ENCODE results near the gene PGM3.

DNA sequence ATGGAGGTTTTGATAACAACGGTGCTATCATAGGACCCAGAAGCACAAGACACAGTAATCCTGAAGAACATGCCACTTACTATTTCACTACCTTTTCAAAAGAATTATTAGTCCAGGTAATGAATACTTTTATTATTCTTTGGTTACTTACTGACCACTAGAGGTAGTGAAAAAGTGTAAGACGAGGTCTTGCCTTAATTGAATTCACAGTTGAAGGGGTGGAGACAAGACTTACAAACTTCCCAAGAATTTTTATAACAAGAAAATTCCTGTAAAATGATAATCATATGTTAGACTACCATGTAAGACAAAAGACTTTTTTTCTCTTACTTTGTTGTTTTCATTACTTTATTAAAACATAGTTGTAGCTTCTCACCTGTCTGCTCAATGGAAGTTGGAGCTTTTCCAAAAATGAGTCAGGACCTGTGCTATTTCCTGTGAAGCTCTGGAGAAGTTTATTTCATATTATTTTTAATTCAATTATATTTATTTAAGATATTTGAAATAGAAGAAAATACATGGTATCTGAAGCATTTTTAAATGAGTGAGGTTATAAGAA lies 73.2 kb downstream of the PGM3 start:
- TF ChIP-seq, protein P1, sequence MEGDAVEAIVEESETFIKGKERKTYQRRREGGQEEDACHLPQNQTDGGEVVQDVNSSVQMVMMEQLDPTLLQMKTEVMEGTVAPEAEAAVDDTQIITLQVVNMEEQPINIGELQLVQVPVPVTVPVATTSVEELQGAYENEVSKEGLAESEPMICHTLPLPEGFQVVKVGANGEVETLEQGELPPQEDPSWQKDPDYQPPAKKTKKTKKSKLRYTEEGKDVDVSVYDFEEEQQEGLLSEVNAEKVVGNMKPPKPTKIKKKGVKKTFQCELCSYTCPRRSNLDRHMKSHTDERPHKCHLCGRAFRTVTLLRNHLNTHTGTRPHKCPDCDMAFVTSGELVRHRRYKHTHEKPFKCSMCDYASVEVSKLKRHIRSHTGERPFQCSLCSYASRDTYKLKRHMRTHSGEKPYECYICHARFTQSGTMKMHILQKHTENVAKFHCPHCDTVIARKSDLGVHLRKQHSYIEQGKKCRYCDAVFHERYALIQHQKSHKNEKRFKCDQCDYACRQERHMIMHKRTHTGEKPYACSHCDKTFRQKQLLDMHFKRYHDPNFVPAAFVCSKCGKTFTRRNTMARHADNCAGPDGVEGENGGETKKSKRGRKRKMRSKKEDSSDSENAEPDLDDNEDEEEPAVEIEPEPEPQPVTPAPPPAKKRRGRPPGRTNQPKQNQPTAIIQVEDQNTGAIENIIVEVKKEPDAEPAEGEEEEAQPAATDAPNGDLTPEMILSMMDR (IDR thresholded peaks at IDR 0.05; ENCODE audit: insufficient read depth, low read depth, low read length): no peak
- TF ChIP-seq EZH2 (IDR thresholded peaks at IDR 0.05; ENCODE audit: insufficient read depth, low read length): no peak

Measured in astrocyte (in vitro differentiated cells and primary cell).